CD4-positive, alpha-beta T cell (primary cell): ENCODE measurements around the gene SLC6A4. TPM values are rescaled to one million over a fixed set of nuclear protein-coding genes. Genes with fewer than 3 reads are reported as not detected.

ENCODE experiments used
- ATAC-seq: fragments of 200-7000 bp; cut with Tn5 transposase; one replicate; pipeline ENCODE4 v1.10.0; 2022; ENCODE audit warnings: mild to moderate bottlenecking; ENCODE audit not compliant: poor library complexity
- CTCF ChIA-PET: fragments of 350-600 bp; sonication (Branson Sonifier 250); formaldehyde crosslinking; loops from one replicate; lab custom pipeline; 2021; ENCODE audit warnings: antibody characterized with exemption, inconsistent platforms; lab: Charles Lee
- POLR2A ChIA-PET: fragments of 350-600 bp; sonication (Branson Sonifier 250); formaldehyde crosslinking; loops from one replicate; lab custom pipeline; 2021; ENCODE audit warnings: antibody characterized with exemption, inconsistent platforms; lab: Charles Lee
- DNase-seq, 14 experiments: peaks; one replicate each; pipeline ENCODE4 v3.0.0-alpha.2; 2013 to 2020; ENCODE audit warnings: mixed read lengths in 2 of 14
- H3K27ac ChIP-seq, 2 donors: one replicate each; pipeline versions ENCODE4 v1.5.1 to v1.7.0; 2013; ENCODE audit warnings: low read length in 2 of 2, low read depth in 1 of 2, mild to moderate bottlenecking in 1 of 2
- H3K27me3 ChIP-seq, 2 experiments: 1 replicate in 1 of 2; 2 replicates in 1 of 2; pipeline versions ENCODE4 v1.6.1 to v1.7.0; 2013; ENCODE audit warnings: low read length in 2 of 2, control low read depth in 1 of 2, mild to moderate bottlenecking in 1 of 2, moderate library complexity in 1 of 2; ENCODE audit not compliant: insufficient read depth in 2 of 2, control insufficient read depth in 1 of 2
- H3K36me3 ChIP-seq: one replicate; pipeline ENCODE4 v1.6.1; 2013; ENCODE audit warnings: low read length, control low read depth; ENCODE audit not compliant: insufficient read depth
- H3K4me1 ChIP-seq: one replicate; pipeline ENCODE4 v1.6.1; 2013; ENCODE audit warnings: low read length, control low read depth; ENCODE audit not compliant: insufficient read depth
- H3K4me3 ChIP-seq: one replicate; pipeline ENCODE4 v1.5.1; 2013; ENCODE audit warnings: mild to moderate bottlenecking, low read length, moderate library complexity
- H3K9me3 ChIP-seq, 2 experiments: 1 replicate in 1 of 2; 2 replicates in 1 of 2; pipeline versions ENCODE4 v1.6.1 to v1.7.0; 2013; ENCODE audit warnings: low read length in 2 of 2, mild to moderate bottlenecking in 2 of 2, control low read depth in 1 of 2, moderate library complexity in 1 of 2; ENCODE audit not compliant: control insufficient read depth in 1 of 2, insufficient read depth in 1 of 2
- H3K27ac Mint-ChIP-seq: one replicate; pipeline ENCODE4 v1.8.0; 2020; ENCODE audit warnings: mixed read lengths
- H3K27me3 Mint-ChIP-seq: one replicate; pipeline ENCODE4 v1.8.0; 2021; ENCODE audit warnings: mixed read lengths
- H3K36me3 Mint-ChIP-seq: one replicate; pipeline ENCODE4 v1.8.0; 2021; ENCODE audit warnings: low read depth, mixed read lengths
- H3K4me1 Mint-ChIP-seq: one replicate; pipeline ENCODE4 v1.8.0; 2021; ENCODE audit warnings: low read depth, mixed read lengths
- H3K4me3 Mint-ChIP-seq: one replicate; pipeline ENCODE4 v1.8.0; 2020; ENCODE audit warnings: mild to moderate bottlenecking, mixed read lengths
- H3K9me3 Mint-ChIP-seq: one replicate; pipeline ENCODE4 v1.8.0; 2020; ENCODE audit warnings: mixed read lengths
- CTCF ChIP-seq: fragments of 200-600 bp; IDR thresholded peaks from one replicate; pipeline ENCODE4 v1.8.0; 2022; ENCODE audit warnings: antibody characterized with exemption, mild to moderate bottlenecking
- intact Hi-C, 2 experiments: fragments of 100-400 bp; cut with DNase I in 1 of 2; cut with micrococcal nuclease in 1 of 2; formaldehyde crosslinking; loops; one replicate each; pipeline versions ENCODE4 v1.15.1 to v1.9.0; 2023 to 2025; cut with DNase I, micrococcal nuclease
- total RNA-seq, 174 experiments: library from RNA in 2 of 174; stranded (reverse) in 2 of 174; gene quantifications; one replicate each; pipeline ENCODE4 v1.2.3 and lab custom pipeline; 2021 to 2026

Gene SLC6A4
- total RNA-seq, 2 experiments from 2014 or later, result not detected

GRCh38 chr17:30173649-30174048, 61.8 kb downstream of the SLC6A4 start:
- peaks cover 5% of the 10 kb centered on the region for H3K4me1 Mint-ChIP-seq

GRCh38 chr17:30172560-30172959, 62.9 kb downstream of the SLC6A4 start:
- CTCF ChIA-PET, result interaction anchor here (1.0 kb wide), 1 partner anchor 164 kb away, joined by 4 read pairs; no protein-coding TSS in a partner anchor
- H3K4me3 Mint-ChIP-seq, result no peak overlapping the region
- ATAC-seq, result no peak
- Histone ChIP-seq H3K27ac (no peak overlapping the region), H3K4me1 (no peaks in the 10 kb centered on the region), H3K4me3 (no peak overlapping the region), H3K36me3 (peaks cover 29% of the 10 kb centered on the region), H3K9me3 (no peaks in the 10 kb centered on the region), H3K27me3 (no peaks in the 10 kb centered on the region)
- intact Hi-C loops, result no loop called here
- no peaks in the 10 kb centered on the region for H3K27me3 Mint-ChIP-seq
- H3K27ac Mint-ChIP-seq, result no peak overlapping the region
- POLR2A ChIA-PET, result no interaction called here
- DNase-seq, result no peak
- H3K4me1 Mint-ChIP-seq, result peaks cover 5% of the 10 kb centered on the region
- TF ChIP-seq CTCF, result no peak
- H3K36me3 Mint-ChIP-seq, result peaks cover 62% of the 10 kb centered on the region
- H3K9me3 Mint-ChIP-seq, result no peaks in the 10 kb centered on the region

More at GRCh38 chr17:30173649-30174048, 61.8 kb downstream of the SLC6A4 start:
- no peak overlapping the region for H3K4me3 ChIP-seq
- Mint-ChIP-seq H3K27ac (no peak overlapping the region), H3K4me3 (no peak overlapping the region), H3K27me3 (no peaks in the 10 kb centered on the region), H3K9me3 (no peaks in the 10 kb centered on the region), H3K36me3 (peaks cover 72% of the 10 kb centered on the region)
- POLR2A ChIA-PET, result no interaction called here
- CTCF ChIA-PET, result interaction anchor here (1.0 kb wide), 1 partner anchor 163 kb away, joined by 4 read pairs; no protein-coding TSS in a partner anchor
- TF ChIP-seq CTCF, result no peak
- no peak overlapping the region for H3K27ac ChIP-seq
- H3K9me3 ChIP-seq, result no peaks in the 10 kb centered on the region
- H3K4me1 ChIP-seq, result no peaks in the 10 kb centered on the region
- H3K27me3 ChIP-seq, result no peaks in the 10 kb centered on the region
- peaks cover 36% of the 10 kb centered on the region for H3K36me3 ChIP-seq
- intact Hi-C loops, result no loop called here
- ATAC-seq (no peak), DNase-seq (peak in 1 of 14 experiments; percentile 9)

- Histone ChIP-seq H3K4me1 (no peaks in the 10 kb centered on the region), H3K9me3 (no peaks in the 10 kb centered on the region), H3K27me3 (no peaks in the 10 kb centered on the region), H3K4me3 (no peak overlapping the region), H3K27ac (no peak overlapping the region), H3K36me3 (peaks cover 11% of the 10 kb centered on the region)
- DNase-seq (no peak), ATAC-seq (no peak)
- POLR2A ChIA-PET, result no interaction called here
- Mint-ChIP-seq H3K4me1 (peaks cover 11% of the 10 kb centered on the region), H3K27me3 (no peaks in the 10 kb centered on the region), H3K36me3 (peaks cover 59% of the 10 kb centered on the region), H3K9me3 (no peaks in the 10 kb centered on the region), H3K27ac (peak overlapping the region; percentile 6), H3K4me3 (no peak overlapping the region)
- intact Hi-C loops, result no loop called here
- no peak for TF ChIP-seq CTCF
- CTCF ChIA-PET, result no interaction called here
Observed at GRCh38 chr17:30170415-30170987, 65.0 kb downstream of the SLC6A4 start.
